Activated CD8-positive, alpha-beta memory T cell treated with anti-CD3 and anti-CD28 coated beads for 1 hour (primary cell): Measurements from ENCODE around the gene CES3.
"Not testable (repeated sequence)": the region's sequence is repeated elsewhere in the genome, so short reads cannot be mapped to it uniquely, and the experiment has no call there.

Experiments used
- DNase-seq, 2 donors: peaks; one replicate each; pipeline ENCODE4 v3.0.0-alpha.2; 2020; ENCODE audit warnings: low read depth in 1 of 2; ENCODE audit errors: extremely low read depth in 1 of 2

CES3 gene

DNA sequence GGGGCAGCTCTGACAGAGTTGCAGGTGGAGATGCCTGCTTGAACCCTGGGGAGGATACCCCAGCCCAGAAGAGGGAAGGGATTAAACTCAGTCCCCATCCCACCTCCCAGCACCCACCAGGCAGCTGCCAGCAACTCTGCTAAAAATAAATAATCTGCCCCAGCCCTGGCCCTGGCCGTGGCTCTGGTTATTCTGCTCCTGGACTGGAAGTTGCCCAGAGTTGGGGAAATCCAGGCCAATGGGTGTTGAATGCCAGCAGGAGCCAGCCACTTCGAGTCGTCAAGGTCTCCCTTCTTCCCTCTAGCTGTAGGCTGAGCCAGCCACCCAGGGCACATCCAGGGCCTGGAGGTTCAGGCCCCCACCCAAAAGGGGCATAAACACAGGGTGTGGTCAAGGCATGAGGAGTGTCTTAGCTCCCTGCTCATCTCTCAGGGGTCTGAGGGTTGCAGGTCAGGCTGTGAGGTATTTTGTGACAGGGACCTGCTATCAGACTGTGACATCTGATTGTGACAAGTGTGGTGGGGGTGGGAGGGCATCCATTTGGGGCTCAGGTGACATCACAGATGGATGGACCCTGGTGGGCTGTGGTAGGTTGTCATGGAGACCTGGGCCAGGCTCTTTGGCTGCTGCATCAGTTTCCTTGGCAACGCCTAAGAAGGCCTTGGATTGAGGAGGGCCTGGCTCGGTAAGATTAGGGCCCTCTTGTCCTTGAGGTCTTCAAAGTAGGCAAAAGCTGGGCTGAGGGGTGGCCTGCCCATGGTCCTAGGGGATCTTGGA, 34.7 kb upstream of the CES3 start:
- no peak for DNase-seq

GRCh38 chr16:66926961-66927436, 34.1 kb upstream of the CES3 start:
- DNase-seq: no peak

GRCh38 chr16:66927918-66928649, 33.0 kb upstream of the CES3 start:
- DNase-seq: no peak

DNA sequence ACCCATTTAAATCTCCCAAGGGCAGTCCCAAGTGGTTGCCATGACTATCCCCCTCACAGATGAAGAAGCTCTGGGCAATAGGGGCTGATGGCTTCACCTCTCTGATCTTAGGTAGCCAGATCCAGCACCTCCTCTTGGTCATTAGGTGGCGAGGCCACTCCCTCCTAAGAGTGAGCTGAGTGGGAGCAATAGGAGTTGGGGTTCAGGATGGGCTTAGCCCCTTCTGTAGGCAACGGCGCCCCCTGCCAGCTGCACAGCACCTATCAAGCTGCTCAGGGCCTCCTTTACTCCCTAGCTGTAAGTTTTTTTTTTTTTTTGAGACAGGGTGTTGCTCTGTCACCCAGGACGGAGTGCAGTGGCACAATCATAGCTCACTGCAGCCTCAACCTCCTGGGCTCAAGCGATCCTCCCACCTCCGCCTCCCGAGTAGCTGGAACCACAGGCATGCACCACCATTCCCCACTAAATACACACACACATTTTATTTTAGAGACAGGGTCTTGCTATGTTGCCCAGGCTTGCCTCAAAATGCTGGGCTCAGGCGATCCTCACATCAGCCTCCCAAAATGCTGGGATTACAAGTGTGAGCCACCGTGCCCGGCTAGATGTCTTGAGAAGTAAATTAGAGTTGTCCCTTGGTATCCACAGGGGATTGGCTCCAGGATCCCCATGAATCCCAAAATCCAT, 32.2 kb upstream of the CES3 start:
- no peak for DNase-seq

DNA sequence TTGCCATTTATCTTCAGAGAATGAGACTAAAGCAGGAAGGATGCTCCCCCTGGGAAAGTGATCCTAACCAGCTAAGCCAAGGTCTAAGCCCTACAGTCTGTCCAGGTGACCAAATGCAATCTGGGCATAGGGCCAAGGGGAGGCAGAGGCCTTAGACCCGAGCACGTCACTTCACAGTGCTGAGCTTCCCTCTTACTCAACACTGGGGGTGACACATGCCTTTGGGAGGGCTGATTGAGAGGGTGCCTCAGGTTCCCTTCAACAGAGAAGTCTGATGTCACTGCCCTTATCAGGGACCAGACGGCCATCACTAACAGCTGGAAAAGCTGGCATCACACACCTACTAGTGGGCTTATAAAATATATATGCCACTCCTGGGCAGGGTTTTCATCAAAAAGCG, 30.9 kb upstream of the CES3 start:
- DNase-seq: no peak

- no peak for DNase-seq
Measured at GRCh38 chr16:66931665-66932064, 29.4 kb upstream of the CES3 start.

GRCh38 chr16:66932076-66932475, 29.0 kb upstream of the CES3 start:
- no peak for DNase-seq

GRCh38 chr16:66933776-66934137, 27.3 kb upstream of the CES3 start:
- peak in 1 of 2 donors; percentile 51 for DNase-seq

GRCh38 chr16:66934138-66934838, 26.8 kb upstream of the CES3 start, which contains the start of gene CIAO2B:
CIAO2B (minus strand) TSS chr16:66934402; CDS start chr16:66934364, 38 bp downstream.
- peak; percentile 76 to 83 for DNase-seq

GRCh38 chr16:66934839-66935313, 26.2 kb upstream of the CES3 start:
- DNase-seq: not testable (repeated sequence)

DNA sequence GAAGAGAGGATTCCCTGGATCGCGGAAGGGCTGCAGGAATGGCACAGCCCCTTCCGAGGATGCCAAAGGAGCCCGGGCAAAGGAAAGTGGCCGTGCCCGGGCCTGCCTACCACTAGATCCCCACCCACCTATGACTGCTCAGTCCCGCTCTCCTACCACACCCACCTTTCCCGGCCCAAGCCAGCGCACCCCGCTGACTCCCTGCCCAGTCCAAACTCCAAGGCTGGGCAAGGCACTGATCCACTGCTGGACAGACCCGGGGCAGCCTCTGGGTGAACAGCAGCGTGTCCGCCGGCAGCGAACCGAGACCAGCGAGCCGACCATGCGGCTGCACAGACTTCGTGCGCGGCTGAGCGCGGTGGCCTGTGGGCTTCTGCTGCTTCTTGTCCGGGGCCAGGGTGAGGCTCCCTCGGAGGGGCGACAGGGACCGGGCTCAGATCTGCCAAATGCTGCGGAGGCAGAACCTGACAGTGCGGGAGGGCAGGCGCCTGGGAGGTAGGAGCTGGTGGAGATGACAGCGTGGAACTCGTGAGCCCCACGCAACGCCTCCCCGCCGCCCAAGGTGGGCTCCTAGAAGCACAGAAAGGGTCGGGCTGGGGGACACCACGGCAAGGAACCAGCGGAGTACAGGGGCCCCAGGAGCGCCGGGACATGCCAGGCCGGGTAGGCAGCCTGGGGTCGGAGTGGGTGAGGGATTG, 25.6 kb upstream of the CES3 start, which contains the start of gene CES2:
Gene CES2, plus strand, starts transcription at position 203 of the 698 bp plus-strand sequence. Its CDS starts 120 bp downstream, at position 323.
- no peak for DNase-seq

- no peak for DNase-seq
Measured at GRCh38 chr16:66936462-66936861, 24.6 kb upstream of the CES3 start.

GRCh38 chr16:66936889-66937554, 24.0 kb upstream of the CES3 start:
- DNase-seq: no peak

- no peak for DNase-seq
Measured at GRCh38 chr16:66937725-66938337, 23.2 kb upstream of the CES3 start.

DNA sequence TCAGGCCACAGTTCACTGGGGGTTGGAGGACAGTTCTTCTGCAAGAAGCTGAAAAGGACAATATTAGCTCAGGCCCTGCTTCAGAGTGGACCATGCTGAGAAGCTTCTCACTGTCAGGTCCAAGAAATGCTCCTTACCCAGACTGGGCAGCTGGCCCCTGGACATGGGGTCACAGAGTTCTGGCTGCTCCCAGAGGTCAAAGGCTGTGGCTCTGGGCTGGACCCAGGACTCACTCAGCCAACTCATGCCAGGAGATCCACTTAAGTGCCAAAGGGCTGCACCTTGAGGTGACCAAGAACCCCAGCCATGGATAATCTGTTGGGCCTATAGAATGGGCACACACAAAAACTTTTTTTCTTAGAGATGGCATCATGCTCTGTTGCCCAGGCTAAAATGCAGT, 21.7 kb upstream of the CES3 start:
- DNase-seq: no peak

DNA sequence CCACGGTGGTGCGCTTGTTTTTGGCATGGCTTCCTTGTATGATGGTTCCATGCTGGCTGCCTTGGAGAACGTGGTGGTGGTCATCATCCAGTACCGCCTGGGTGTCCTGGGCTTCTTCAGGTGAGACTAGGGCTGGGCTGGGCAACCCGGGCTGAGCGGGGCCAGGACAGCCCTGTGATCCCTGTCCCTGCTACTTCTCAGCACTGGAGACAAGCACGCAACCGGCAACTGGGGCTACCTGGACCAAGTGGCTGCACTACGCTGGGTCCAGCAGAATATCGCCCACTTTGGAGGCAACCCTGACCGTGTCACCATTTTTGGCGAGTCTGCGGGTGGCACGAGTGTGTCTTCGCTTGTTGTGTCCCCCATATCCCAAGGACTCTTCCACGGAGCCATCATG, 20.8 kb upstream of the CES3 start:
- DNase-seq: no peak

- no peak for DNase-seq
Measured at GRCh38 chr16:66942981-66943380, 18.1 kb upstream of the CES3 start.

DNA sequence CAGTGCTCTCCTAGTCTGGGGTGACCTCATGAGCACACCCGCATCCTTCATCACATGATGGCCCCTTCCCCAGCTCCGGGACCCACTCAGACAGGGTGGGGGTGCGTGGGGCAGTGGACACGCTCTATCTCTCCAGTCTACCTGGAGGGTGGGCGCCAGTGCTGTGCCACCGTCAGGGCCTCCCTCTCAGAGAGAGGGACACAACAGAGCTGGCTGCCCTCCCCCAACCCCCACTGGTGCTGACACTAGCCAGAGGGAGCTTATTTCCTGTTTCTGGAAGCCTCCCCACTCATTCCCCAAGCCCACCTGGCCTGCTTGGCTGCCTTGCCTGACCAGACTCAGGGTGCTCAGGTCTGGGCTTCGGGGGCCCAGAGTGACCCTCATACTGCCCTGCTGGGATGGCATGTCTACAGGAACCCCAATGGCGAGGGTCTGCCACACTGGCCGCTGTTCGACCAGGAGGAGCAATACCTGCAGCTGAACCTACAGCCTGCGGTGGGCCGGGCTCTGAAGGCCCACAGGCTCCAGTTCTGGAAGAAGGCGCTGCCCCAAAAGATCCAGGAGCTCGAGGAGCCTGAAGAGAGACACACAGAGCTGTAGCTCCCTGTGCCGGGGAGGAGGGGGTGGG, 17.5 kb upstream of the CES3 start:
- no peak for DNase-seq

DNA sequence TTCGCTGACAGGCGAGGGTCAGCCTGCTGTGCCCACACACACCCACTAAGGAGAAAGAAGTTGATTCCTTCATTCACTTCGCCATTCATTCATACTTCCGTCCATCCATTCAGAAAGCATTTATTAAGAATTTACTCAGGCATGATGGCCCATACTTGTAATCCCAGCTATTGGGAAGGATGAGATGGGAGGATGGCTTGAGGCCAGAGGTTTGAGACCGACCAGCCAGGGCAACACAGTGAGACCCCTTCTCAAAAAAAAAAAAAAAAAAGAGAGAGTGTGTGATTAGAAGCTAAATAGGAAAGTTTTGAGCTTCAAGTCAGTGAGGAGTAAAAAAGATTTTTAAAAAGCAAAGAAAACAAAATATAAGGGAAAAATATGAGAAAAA, 17.0 kb upstream of the CES3 start:
- DNase-seq: no peak
